Gastrocnemius medialis (tissue), 4 donors: Measurements from ENCODE around the gene AUTS2. TPM values are rescaled to one million over a fixed set of nuclear protein-coding genes. Genes with fewer than 3 reads are reported as not detected.

Source experiments
- ATAC-seq, 2 donors: fragments of 150-250 bp; one replicate each; pipeline ENCODE4 v1.9.1; 2016
- DNase-seq, 2 donors: peaks; one replicate each; pipeline ENCODE4 v3.0.0-alpha.2; 2019
- H3K27ac ChIP-seq, 4 donors: fragments of 200-600 bp; sonication (generic); 1 replicate in 1 of 4; 2 replicates in 3 of 4; pipeline ENCODE4 v1.5.1; 2016 to 2018; ENCODE audit warnings: mild to moderate bottlenecking in 2 of 4, moderate library complexity in 1 of 4
- H3K27me3 ChIP-seq, 3 donors: fragments of 200-600 bp; sonication (generic) in 2 of 3; 1 replicate in 1 of 3; 2 replicates in 2 of 3; pipeline versions ENCODE4 v1.5.1 to v1.6.0; 2016 to 2019; ENCODE audit warnings: mild to moderate bottlenecking in 1 of 3, moderate library complexity in 1 of 3
- H3K36me3 ChIP-seq, 2 donors: fragments of 200-600 bp; sonication (generic) in 1 of 2; one replicate each; pipeline ENCODE4 v1.5.1; 2017 to 2018
- H3K4me1 ChIP-seq, 2 donors: fragments of 200-600 bp; sonication (generic) in 1 of 2; one replicate each; pipeline ENCODE4 v1.5.1; 2016 to 2017; ENCODE audit warnings: mild to moderate bottlenecking in 2 of 2
- H3K4me3 ChIP-seq, 4 donors: fragments of 200-600 bp; sonication (generic) in 3 of 4; 1 replicate in 1 of 4; 2 replicates in 3 of 4; pipeline ENCODE4 v1.5.1; 2016 to 2019; ENCODE audit warnings: mild to moderate bottlenecking in 2 of 4
- H3K9me3 ChIP-seq, 3 donors: fragments of 200-600 bp; sonication (generic) in 2 of 3; 1 replicate in 1 of 3; 2 replicates in 2 of 3; pipeline ENCODE4 v1.5.1; 2016 to 2019
- POLR2A ChIP-seq, 2 donors: fragments of 450-650 bp; IDR thresholded peaks; one replicate each; pipeline ENCODE4 v1.6.1; 2017; ENCODE audit warnings: antibody characterized with exemption in 2 of 2, mild to moderate bottlenecking in 2 of 2, moderate library complexity in 2 of 2
- in situ Hi-C, 4 donors: fragments of 200-750 bp; cut with MboI; loops; one replicate each; pipeline versions ENCODE4 v1.15.0 to v1.8.0; 2017; ENCODE audit warnings: low sequenced_read_pairs in 4 of 4
- intact Hi-C: fragments of 100-400 bp; cut with DNase I; formaldehyde crosslinking; loops from one replicate; pipeline ENCODE4 v1.15.1; 2023; ENCODE audit warnings: low total_unique reads
- total RNA-seq, 4 donors: library from RNA; depleted of rRNA; stranded (reverse); fragments of >200 nt; gene quantifications; one replicate each; pipeline versions ENCODE4 v1.1.0 to v1.2.3, GENCODE V29; 2016
- TF ChIP-seq, protein P1 (sequence below), 5 experiments: fragments of 450-650 bp in 3 of 5; fragments of 200-600 bp in 2 of 5; sonication (generic) in 2 of 5; IDR thresholded peaks in 4 of 5; conservative IDR thresholded peaks in 1 of 5; 1 replicate in 4 of 5; 2 replicates in 1 of 5; pipeline ENCODE4 v1.5.1; 2016 to 2019; ENCODE audit warnings: antibody characterized with exemption in 5 of 5, mild to moderate bottlenecking in 3 of 5, moderate library complexity in 3 of 5

The AUTS2 gene
- total RNA-seq, 4 donors from 2014 or later = 2.5 to 16.2 (median 8.5) TPM

DNA sequence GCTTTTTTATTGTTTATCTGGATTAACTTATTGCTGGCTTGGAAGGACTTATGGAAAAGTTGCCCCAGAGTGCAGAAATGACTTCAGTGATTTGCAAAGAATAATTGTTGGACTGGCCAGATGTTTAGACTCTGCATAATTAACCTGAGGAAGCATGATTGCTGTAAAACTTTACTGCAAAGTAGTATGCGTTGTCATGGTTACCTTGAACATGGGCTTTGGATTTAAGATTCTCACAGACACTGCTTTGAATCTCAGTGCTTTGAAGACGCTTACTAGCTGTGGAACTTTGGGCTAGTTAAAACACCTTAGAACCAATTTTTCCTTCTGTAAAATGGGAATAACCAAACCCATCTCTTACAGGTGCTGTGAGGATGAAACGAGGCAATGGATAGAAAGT lies 1108.4 kb downstream of the AUTS2 start:
- in situ Hi-C loops (loop anchor here in 1 of 4 donors (25.0 kb wide), 1 partner anchor 644 kb away; no protein-coding TSS in a partner anchor), intact Hi-C loops (no loop called here)
- Histone ChIP-seq H3K4me3 (no peak overlapping the region), H3K27me3 (no peaks in the 10 kb centered on the region), H3K27ac (no peak overlapping the region), H3K36me3 (no peaks in the 10 kb centered on the region), H3K9me3 (no peaks in the 10 kb centered on the region), H3K4me1 (peaks cover 25 to 46% of the 10 kb centered on the region in 2 donors)
- ATAC-seq (no peak), DNase-seq (no peak)
- no peak for TF ChIP-seq POLR2A (IDR thresholded peaks at IDR 0.05)
- TF ChIP-seq, protein P1, sequence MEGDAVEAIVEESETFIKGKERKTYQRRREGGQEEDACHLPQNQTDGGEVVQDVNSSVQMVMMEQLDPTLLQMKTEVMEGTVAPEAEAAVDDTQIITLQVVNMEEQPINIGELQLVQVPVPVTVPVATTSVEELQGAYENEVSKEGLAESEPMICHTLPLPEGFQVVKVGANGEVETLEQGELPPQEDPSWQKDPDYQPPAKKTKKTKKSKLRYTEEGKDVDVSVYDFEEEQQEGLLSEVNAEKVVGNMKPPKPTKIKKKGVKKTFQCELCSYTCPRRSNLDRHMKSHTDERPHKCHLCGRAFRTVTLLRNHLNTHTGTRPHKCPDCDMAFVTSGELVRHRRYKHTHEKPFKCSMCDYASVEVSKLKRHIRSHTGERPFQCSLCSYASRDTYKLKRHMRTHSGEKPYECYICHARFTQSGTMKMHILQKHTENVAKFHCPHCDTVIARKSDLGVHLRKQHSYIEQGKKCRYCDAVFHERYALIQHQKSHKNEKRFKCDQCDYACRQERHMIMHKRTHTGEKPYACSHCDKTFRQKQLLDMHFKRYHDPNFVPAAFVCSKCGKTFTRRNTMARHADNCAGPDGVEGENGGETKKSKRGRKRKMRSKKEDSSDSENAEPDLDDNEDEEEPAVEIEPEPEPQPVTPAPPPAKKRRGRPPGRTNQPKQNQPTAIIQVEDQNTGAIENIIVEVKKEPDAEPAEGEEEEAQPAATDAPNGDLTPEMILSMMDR (IDR thresholded peaks at IDR 0.05 in 4 of 5, conservative IDR thresholded peaks at IDR 0.05 in 1 of 5) = no peak

DNA sequence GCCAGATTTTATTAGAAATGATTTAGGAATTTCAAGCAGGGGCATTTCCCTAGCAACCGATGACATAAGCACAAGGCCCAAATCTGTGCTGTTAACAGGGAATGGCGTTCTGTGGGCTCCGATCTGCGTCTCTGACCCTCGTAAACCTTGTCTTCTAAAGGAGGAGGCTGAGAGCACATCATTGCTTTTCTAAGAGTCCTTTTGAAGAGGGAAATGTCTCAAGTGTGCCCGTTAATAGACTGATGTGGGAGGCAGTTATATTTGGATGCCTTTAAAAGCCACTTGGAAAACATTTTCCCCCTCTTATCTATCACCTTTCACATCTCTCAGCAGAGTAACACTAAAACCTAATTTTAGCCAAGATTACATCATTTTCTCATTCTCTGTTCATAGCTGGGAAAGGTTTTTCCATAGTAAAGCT lies 1109.6 kb downstream of the AUTS2 start:
- TF ChIP-seq, protein P1 (IDR thresholded peaks at IDR 0.05 in 4 of 5, conservative IDR thresholded peaks at IDR 0.05 in 1 of 5) = no peak
- TF ChIP-seq POLR2A (IDR thresholded peaks at IDR 0.05) = no peak

DNA sequence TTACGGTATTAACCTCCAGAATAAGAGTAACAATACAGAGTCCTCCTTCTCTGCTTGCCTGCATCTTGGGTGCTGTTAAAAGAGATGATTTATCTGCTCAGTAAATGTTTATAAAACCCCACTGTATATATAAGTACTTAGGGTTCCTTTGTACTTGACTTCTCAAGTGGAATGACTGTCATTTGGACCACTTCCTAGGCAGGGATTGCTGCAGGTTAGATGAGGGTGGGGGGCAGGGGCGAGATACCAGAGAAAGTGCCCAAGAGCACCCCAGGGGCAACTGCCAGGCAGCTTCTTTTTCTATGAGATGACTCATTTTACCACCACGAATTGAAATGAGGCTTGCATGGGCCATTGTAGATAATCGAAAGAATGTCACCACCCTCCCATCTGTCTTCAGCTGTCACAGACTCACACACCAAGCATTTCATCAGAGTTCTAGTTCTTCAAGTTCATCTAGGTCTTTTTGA lies 1111.8 kb downstream of the AUTS2 start:
- TF ChIP-seq POLR2A (IDR thresholded peaks at IDR 0.05) = no peak
- TF ChIP-seq, protein P1 (IDR thresholded peaks at IDR 0.05 in 4 of 5, conservative IDR thresholded peaks at IDR 0.05 in 1 of 5) = no peak
- Histone ChIP-seq H3K36me3 (no peaks in the 10 kb centered on the region), H3K9me3 (no peaks in the 10 kb centered on the region), H3K27me3 (no peaks in the 10 kb centered on the region), H3K4me1 (peaks cover 35 to 62% of the 10 kb centered on the region in 2 donors), H3K27ac (peak overlapping the region; percentile 47 to 82 (median 68)), H3K4me3 (no peak overlapping the region)
- intact Hi-C loops = loop anchor here (1.0 to 10.0 kb wide), 2 partner anchors 11 to 905 kb away; no protein-coding TSS in a partner anchor
- in situ Hi-C loops = loop anchor here in 1 of 4 donors (25.0 kb wide), 1 partner anchor 648 kb away; no protein-coding TSS in a partner anchor
- peak in 1 of 2 donors; percentile 44 for DNase-seq
- peak; percentile 71 to 77 for ATAC-seq

More for the DNA sequence above, 1109.6 kb downstream of the AUTS2 start:
- Histone ChIP-seq H3K4me3 (no peak overlapping the region), H3K4me1 (peaks cover 32 to 53% of the 10 kb centered on the region in 2 donors), H3K9me3 (no peaks in the 10 kb centered on the region), H3K27ac (no peak overlapping the region), H3K27me3 (no peaks in the 10 kb centered on the region), H3K36me3 (no peaks in the 10 kb centered on the region)
- intact Hi-C loops (no loop called here), in situ Hi-C loops (loop anchor here in 1 of 4 donors (25.0 kb wide), 1 partner anchor 646 kb away; no protein-coding TSS in a partner anchor)
- DNase-seq (no peak), ATAC-seq (no peak)

DNA sequence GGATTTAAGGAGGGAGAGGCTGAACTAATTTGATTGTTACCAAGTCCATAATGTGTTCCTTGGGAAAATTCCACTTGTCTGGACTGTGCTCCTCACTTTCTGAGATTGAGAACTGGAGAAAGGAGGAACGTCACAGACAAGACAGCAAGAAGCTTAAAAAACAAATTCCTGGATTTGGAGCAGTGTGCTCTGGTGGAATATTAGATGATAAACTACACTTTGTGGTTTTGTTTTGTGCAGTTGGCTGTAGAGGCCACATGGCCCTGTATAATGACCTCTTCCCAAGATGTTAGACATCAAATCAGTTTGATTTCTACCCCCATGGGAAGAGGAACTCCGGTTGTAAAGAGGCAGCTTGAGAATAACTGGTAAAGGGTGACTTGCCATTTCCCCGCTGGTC lies 1112.4 kb downstream of the AUTS2 start:
- Histone ChIP-seq H3K9me3 (no peaks in the 10 kb centered on the region), H3K27me3 (no peaks in the 10 kb centered on the region), H3K27ac (peak overlapping the region; percentile 47 to 82 (median 68)), H3K4me3 (no peak overlapping the region), H3K4me1 (peaks cover 35 to 62% of the 10 kb centered on the region in 2 donors), H3K36me3 (no peaks in the 10 kb centered on the region)
- TF ChIP-seq POLR2A (IDR thresholded peaks at IDR 0.05) = no peak
- TF ChIP-seq, protein P1 (IDR thresholded peaks at IDR 0.05 in 4 of 5, conservative IDR thresholded peaks at IDR 0.05 in 1 of 5) = no peak
- intact Hi-C loops = loop anchor here (1.0 to 10.0 kb wide), 2 partner anchors 11 to 904 kb away; no protein-coding TSS in a partner anchor
- ATAC-seq = no peak
- no peak for DNase-seq
- in situ Hi-C loops = loop anchor here in 1 of 4 donors (25.0 kb wide), 1 partner anchor 648 kb away; no protein-coding TSS in a partner anchor
